Mesenteric fat pad (tissue), 1 donor: ENCODE data around the gene ZCCHC24. TPM values are rescaled to one million over a fixed set of nuclear protein-coding genes. Genes with fewer than 3 reads are reported as not detected.

Source experiments
- DNase-seq: peaks from one replicate; pipeline ENCODE4 v3.0.0-alpha.2; 2020; ENCODE audit warnings: low spot score
- long read RNA-seq: library from polyadenylated mRNA; unstranded; transcript quantifications from one replicate; pipeline ENCODE4 v2.0.0, GENCODE V29; 2020
- total RNA-seq: library from RNA; stranded (reverse); fragmentation: NEBNext Ultra II Directional; extraction: Animal tissue kit (Norgen Biotek cat#: 25700); gene quantifications from one replicate; pipeline ENCODE4 v1.2.1, GENCODE V29; 2021
- donor health status: DM: yes; HTN: yes; CAD: no.

Gene ZCCHC24
- 90.8 TPM for total RNA-seq
- long read RNA-seq, full-length matches to known transcripts: 3 of 109 reads
- long read RNA-seq, partial matches to known transcripts: 2 of 109 reads
- long read RNA-seq, other reads (novel, unspliced or antisense): 104 of 109 reads

- peak; percentile 99 for DNase-seq
Observed at GRCh38 chr10:79445161-79445976, at the start of gene ZCCHC24. Gene ZCCHC24, minus strand, starts transcription at chr10:79445624. Its CDS starts 184 bp downstream, at chr10:79445440.

GRCh38 chr10:79493806-79494205, 48.4 kb upstream of the ZCCHC24 start:
- DNase-seq: peak; percentile 57

- DNase-seq: peak; percentile 49
Observed at GRCh38 chr10:79492839-79493238, 47.4 kb upstream of the ZCCHC24 start.

GRCh38 chr10:79492256-79492655, 46.8 kb upstream of the ZCCHC24 start:
- peak; percentile 77 for DNase-seq

- peak; percentile 71 for DNase-seq
Observed at GRCh38 chr10:79491143-79491835, 45.9 kb upstream of the ZCCHC24 start.

GRCh38 chr10:79490400-79491142, 45.1 kb upstream of the ZCCHC24 start:
- peak; percentile 78 for DNase-seq

GRCh38 chr10:79488870-79489269, 43.4 kb upstream of the ZCCHC24 start:
- DNase-seq: peak; percentile 11

GRCh38 chr10:79488336-79488735, 42.9 kb upstream of the ZCCHC24 start:
- DNase-seq: peak; percentile 90

- DNase-seq: peak; percentile 85
Observed at GRCh38 chr10:79487296-79488194, 42.1 kb upstream of the ZCCHC24 start.

GRCh38 chr10:79484476-79484875, 39.1 kb upstream of the ZCCHC24 start:
- DNase-seq: peak; percentile 49

GRCh38 chr10:79483948-79484347, 38.5 kb upstream of the ZCCHC24 start:
- peak; percentile 83 for DNase-seq

- DNase-seq: no peak
Observed at GRCh38 chr10:79483299-79483698, 37.9 kb upstream of the ZCCHC24 start.

- DNase-seq: no peak
Observed at GRCh38 chr10:79482741-79483140, 37.3 kb upstream of the ZCCHC24 start.

GRCh38 chr10:79482304-79482703, 36.9 kb upstream of the ZCCHC24 start:
- no peak for DNase-seq

GRCh38 chr10:79479283-79479909, 34.0 kb upstream of the ZCCHC24 start:
- no peak for DNase-seq

GRCh38 chr10:79477456-79477855, 32.0 kb upstream of the ZCCHC24 start:
- no peak for DNase-seq

GRCh38 chr10:79476645-79477044, 31.2 kb upstream of the ZCCHC24 start:
- no peak for DNase-seq

- DNase-seq: no peak
Observed at GRCh38 chr10:79475877-79476276, 30.5 kb upstream of the ZCCHC24 start.

- peak; percentile 43 for DNase-seq
Observed at GRCh38 chr10:79475119-79475653, 29.8 kb upstream of the ZCCHC24 start.
